GM12872 (cell line): ENCODE data around the gene SERINC3.

ENCODE experiments used
- CTCF ChIP-seq: IDR thresholded peaks from 3 replicates; pipeline ENCODE4 v1.5.1; 2011; ENCODE audit warnings: low read depth, mild to moderate bottlenecking, low read length, moderate library complexity; ENCODE audit not compliant: insufficient read depth

Gene SERINC3

GRCh38 chr20:44454306-44454963 lies 67.4 kb downstream of the SERINC3 start:
- TF ChIP-seq CTCF: no peak

GRCh38 chr20:44450903-44451450 lies 70.9 kb downstream of the SERINC3 start:
- TF ChIP-seq CTCF: no peak

GRCh38 chr20:44450281-44450889 lies 71.5 kb downstream of the SERINC3 start:
- TF ChIP-seq CTCF: no peak

- no peak for TF ChIP-seq CTCF
These were observed 72.0 kb downstream of the SERINC3 start for GRCh38 chr20:44449864-44450263.

- peak; percentile 61 for TF ChIP-seq CTCF
These were observed 72.9 kb downstream of the SERINC3 start for GRCh38 chr20:44448753-44449546.

GRCh38 chr20:44447827-44448419 lies 73.9 kb downstream of the SERINC3 start:
- no peak for TF ChIP-seq CTCF
